ENCODE results near the gene KATNIP.

Gene KATNIP

GRCh38 chr16:27585200-27585599 lies 35.3 kb downstream of the KATNIP start:
- no peak for DNase-seq (ENCODE audit: low read depth)

GRCh38 chr16:27586711-27587110 lies 36.8 kb downstream of the KATNIP start:
- DNase-seq (ENCODE audit: low read depth) = no peak

GRCh38 chr16:27588057-27588456 lies 38.1 kb downstream of the KATNIP start:
- DNase-seq (ENCODE audit: low read depth) = no peak

GRCh38 chr16:27591837-27592236 lies 41.9 kb downstream of the KATNIP start:
- DNase-seq (ENCODE audit: low read depth) = no peak

GRCh38 chr16:27595475-27595874 lies 45.5 kb downstream of the KATNIP start:
- no peak for DNase-seq (ENCODE audit: low read depth)

- DNase-seq (ENCODE audit: low read depth) = no peak
Measured at GRCh38 chr16:27595993-27596392, 46.0 kb downstream of the KATNIP start.

- no peak for DNase-seq (ENCODE audit: low read depth)
Measured at GRCh38 chr16:27596411-27596810, 46.5 kb downstream of the KATNIP start.

GRCh38 chr16:27597361-27597760 lies 47.4 kb downstream of the KATNIP start:
- no peak for DNase-seq (ENCODE audit: low read depth)

- no peak for DNase-seq (ENCODE audit: low read depth)
Measured at GRCh38 chr16:27598220-27598619, 48.3 kb downstream of the KATNIP start.

GRCh38 chr16:27598931-27599565 lies 49.1 kb downstream of the KATNIP start:
- no peak for DNase-seq (ENCODE audit: low read depth)

GRCh38 chr16:27599606-27600005 lies 49.7 kb downstream of the KATNIP start:
- no peak for DNase-seq (ENCODE audit: low read depth)

Data from HS-27A (cell line).